Measurements from ENCODE around the gene TAS2R5. TPM values are rescaled to one million over a fixed set of nuclear protein-coding genes. Genes with fewer than 3 reads are reported as not detected.

The TAS2R5 gene
- total RNA-seq, 1 experiment from 2014 or later = 0.92 TPM

DNA sequence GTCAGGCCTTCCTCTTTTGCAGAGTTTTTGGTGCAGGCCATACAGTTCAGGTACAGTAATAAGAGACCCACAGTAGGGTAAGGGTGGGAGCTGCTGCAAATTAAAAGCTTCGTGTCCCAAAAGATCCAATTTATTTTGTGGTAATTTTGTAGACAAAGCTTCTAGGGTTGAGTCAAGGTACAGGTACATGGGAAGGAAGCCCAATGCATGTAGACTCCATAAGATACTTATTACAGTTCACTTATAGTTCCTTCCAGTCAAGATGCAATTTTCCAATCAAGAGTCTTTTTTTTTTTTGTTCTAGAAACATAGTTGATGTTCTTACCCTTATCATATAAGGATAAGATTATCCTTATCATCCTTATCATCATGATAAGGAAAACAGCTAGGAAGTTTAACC lies 13.6 kb upstream of the TAS2R5 start, which contains the start of gene TAS2R4:
TSS of gene TAS2R4 (plus strand) at position 301 of the 400 bp plus-strand sequence. CDS start 1,815 bp downstream, outside the sequence.
- Histone ChIP-seq H3K18ac (ENCODE audit: insufficient read length, low read depth, low read length) (no peak within 1 kb of the TSS), H3K56ac (ENCODE audit: insufficient read length, low read depth, low read length) (no peak within 1 kb of the TSS), H3K79me2 (ENCODE audit: insufficient read depth, low read length) (no peaks in the 10 kb centered on the region), H3K14ac (ENCODE audit: insufficient read depth, low read length) (no peak within 1 kb of the TSS), H4K91ac (ENCODE audit: insufficient read length, low read depth, low read length) (no peak within 1 kb of the TSS), H2AK5ac (ENCODE audit: insufficient read length, low read length) (no peak within 1 kb of the TSS), H2AFZ (ENCODE audit: low read length) (no peak within 1 kb of the TSS), H3K23me2 (ENCODE audit: insufficient read length, low read depth, low read length, poor library complexity, severe bottlenecking) (no peaks in the 10 kb centered on the region), H2BK5ac (ENCODE audit: insufficient read length, low read length) (no peak within 1 kb of the TSS), H3K79me1 (ENCODE audit: insufficient read depth, low read depth, low read length, poor library complexity, severe bottlenecking) (no peaks in the 10 kb centered on the region), H3K4me2 (ENCODE audit: insufficient read depth, insufficient read length, low read length) (no peak within 1 kb of the TSS), H3K23ac (ENCODE audit: insufficient read length, low read depth, low read length) (no peak within 1 kb of the TSS), H2BK20ac (ENCODE audit: low read depth, low read length, poor library complexity, severe bottlenecking) (no peak within 1 kb of the TSS), H4K8ac (replicated peaks; ENCODE audit: insufficient read length, low read depth, low read length) (no peak within 1 kb of the TSS), H2BK15ac (ENCODE audit: low read depth, low read length) (no peak within 1 kb of the TSS), H3K9me3 (ENCODE audit: control insufficient read depth, low read depth, low read length) (peaks cover 14% of the 10 kb centered on the region), H3K27me3 (ENCODE audit: insufficient read depth, low read length) (no peaks in the 10 kb centered on the region), H3K4ac (ENCODE audit: low read depth, low read length) (no peak within 1 kb of the TSS), H3K4me1 (ENCODE audit: insufficient read depth, low read length) (no peaks in the 10 kb centered on the region), H3K27ac (ENCODE audit: insufficient read length, low read depth, low read length) (no peak within 1 kb of the TSS), H3T11ph (ENCODE audit: low read length) (no peak within 1 kb of the TSS), H4K20me1 (ENCODE audit: control insufficient read depth, insufficient read depth, insufficient read length) (no peaks in the 10 kb centered on the region), H2BK12ac (ENCODE audit: insufficient read length, low read depth, low read length) (no peak within 1 kb of the TSS), H2BK120ac (ENCODE audit: low read depth, low read length, poor library complexity, severe bottlenecking) (no peak within 1 kb of the TSS), H3K9ac (ENCODE audit: extremely low read depth, insufficient read length, low read length) (no peak within 1 kb of the TSS), H4K5ac (ENCODE audit: insufficient read length, low read depth, low read length) (no peak within 1 kb of the TSS)
- TF ChIP-seq CTCF (conservative IDR thresholded peaks at IDR 0.05) = no peak
- Mint-ChIP-seq H3K9me3 (peaks cover 24 to 26% of the 10 kb centered on the region in 2 experiments), H3K4me1 (no peaks in the 10 kb centered on the region), H3K4me3 (no peak within 1 kb of the TSS), H3K27ac (no peak within 1 kb of the TSS), H3K36me3 (ENCODE audit: insufficient read depth in 1 of 3, low read depth in 3 of 3) (peaks cover 47 to 72% (median 55%) of the 10 kb centered on the region in 3 experiments), H3K27me3 (ENCODE audit: low read depth) (peaks cover 2% of the 10 kb centered on the region; the same call in 1 of the 2 replicates)
- no peak for DNase-seq
- no CpG with 5 or more reads among the region's 1 CpG for WGBS (ENCODE audit: extremely low coverage, insufficient read length, low lambda C conversion rate)

All from H9 (cell line).